K562 (cell line): ENCODE measurements around the gene SYNJ2. TPM values are rescaled to one million over a fixed set of nuclear protein-coding genes. Genes with fewer than 3 reads are reported as not detected.

Source experiments
- ATAC-seq: fragments of 200-7000 bp; cut with Tn5 transposase; 3 replicates; pipeline ENCODE4 v1.9.1; 2020; ENCODE audit warnings: moderate library complexity
- BruUV-seq: library from RNA; stranded (reverse); fragments of 400-500 nt; replicated peaks from 2 replicates; lab custom pipeline; 2021; lab: Mats Ljungman, UMichigan
- CTCF ChIA-PET: fragments of 300-600 bp; formaldehyde crosslinking; extraction: SDS; loops from one replicate; lab custom pipeline; 2021; ENCODE audit warnings: low intra/inter-chr PET ratio; lab: Yijun Ruan, JAX
- POLR2A ChIA-PET: fragments of 300-600, 350-650 bp; sonication (Branson Sonifier 250); formaldehyde crosslinking; extraction: SDS; loops from one replicate; lab custom pipeline; 2021; ENCODE audit warnings: antibody characterized with exemption, inconsistent platforms; lab: Yijun Ruan, JAX
- DNase-seq, 4 experiments: peaks; one replicate each; pipeline versions ENCODE4 v3.0.0 to v3.0.0-alpha.2; 2011 to 2018; ENCODE audit warnings: low spot score in 3 of 4, mixed read lengths in 3 of 4; ENCODE audit errors: extremely low read depth in 1 of 4
- FAIRE-seq: peaks from 2 replicates; lab custom pipeline; 2011; peaks lifted over from hg19 to GRCh38; lab: Jason Lieb, UNC
- H2AFZ ChIP-seq: 2 replicates; pipeline ENCODE4 v1.6.0; 2011; ENCODE audit warnings: low read depth, low read length, control low read depth, inconsistent platforms
- H3K27ac ChIP-seq: fragments of 200-600 bp; 3 replicates; pipeline ENCODE4 v1.8.0; 2011; ENCODE audit warnings: low read depth, mild to moderate bottlenecking, control low read depth, inconsistent platforms, low read length, moderate library complexity, mixed read lengths; ENCODE audit errors: extremely low read depth
- H3K27me3 ChIP-seq, 2 experiments: fragments of 300-600 bp in 1 of 2; 2 replicates in 1 of 2; 3 replicates in 1 of 2; pipeline versions ENCODE4 v1.6.0 to v1.8.0; 2011; ENCODE audit warnings: inconsistent platforms in 2 of 2, low read length in 2 of 2, mild to moderate bottlenecking in 1 of 2, mixed read lengths in 1 of 2, moderate library complexity in 1 of 2; ENCODE audit not compliant: control insufficient read depth in 2 of 2, insufficient read depth in 2 of 2
- H3K36me3 ChIP-seq: fragments of 300-600 bp; 3 replicates; pipeline ENCODE4 v1.8.0; 2011; ENCODE audit warnings: mild to moderate bottlenecking, low read length, inconsistent platforms; ENCODE audit not compliant: control insufficient read depth, insufficient read depth
- H3K4me1 ChIP-seq, 2 experiments: fragments of 200-600 bp in 1 of 2; replicated peaks in 1 of 2; 2 replicates in 1 of 2; 3 replicates in 1 of 2; pipeline versions ENCODE4 v1.5.1 to v1.8.0; 2011; ENCODE audit warnings: inconsistent platforms in 2 of 2, low read length in 2 of 2, mild to moderate bottlenecking in 1 of 2, mixed read lengths in 1 of 2, moderate library complexity in 1 of 2; ENCODE audit not compliant: control insufficient read depth in 2 of 2, insufficient read depth in 2 of 2
- H3K4me2 ChIP-seq: 2 replicates; pipeline ENCODE4 v1.6.1; 2011; ENCODE audit warnings: low read length, control low read depth, inconsistent platforms, mixed read lengths; ENCODE audit not compliant: insufficient read depth
- H3K4me3 ChIP-seq: fragments of 200-600 bp; sonication (generic), shearing (Covaris generic); 2 replicates; pipeline ENCODE4 v1.5.1; 2016; ENCODE audit warnings: control low read depth, inconsistent platforms
- H3K79me2 ChIP-seq: fragments of 200-600 bp; 3 replicates; pipeline ENCODE4 v1.8.0; 2011; ENCODE audit warnings: low read length, inconsistent platforms; ENCODE audit not compliant: control insufficient read depth, insufficient read depth
- H3K9ac ChIP-seq, 2 experiments: 2 replicates each; pipeline versions ENCODE4 v1.6.0 to v1.6.1; 2011; ENCODE audit warnings: low read depth in 2 of 2, low read length in 2 of 2, control low read depth in 1 of 2, inconsistent platforms in 1 of 2, mild to moderate bottlenecking in 1 of 2, mixed read lengths in 1 of 2; ENCODE audit not compliant: insufficient read depth in 1 of 2
- H3K9me1 ChIP-seq: one replicate; pipeline ENCODE4 v1.6.0; 2011; ENCODE audit warnings: inconsistent platforms, mild to moderate bottlenecking, low read length, moderate library complexity; ENCODE audit not compliant: control insufficient read depth, insufficient read depth
- H3K9me3 ChIP-seq: replicated peaks from 2 replicates; pipeline ENCODE4 v1.5.1; 2011; ENCODE audit warnings: low read depth, low read length, inconsistent platforms; ENCODE audit not compliant: control insufficient read depth, insufficient read depth
- H4K20me1 ChIP-seq: replicated peaks from 2 replicates; pipeline ENCODE4 v1.6.1; 2011; ENCODE audit warnings: low read length, inconsistent platforms, mixed read lengths; ENCODE audit not compliant: control insufficient read depth, insufficient read depth
- MNT ChIP-seq, 2 experiments: fragments of 450-650 bp; conservative IDR thresholded peaks; 2 replicates each; pipeline ENCODE4 v1.6.1; 2017; ENCODE audit warnings: mild to moderate bottlenecking in 2 of 2, moderate library complexity in 2 of 2
- SRSF3 ChIP-seq: fragments of 200-400 bp; formaldehyde crosslinking; IDR thresholded peaks from 2 replicates; pipeline ENCODE4 v1.6.1; 2016; ENCODE audit warnings: mild to moderate bottlenecking, low read length, moderate library complexity; ENCODE audit not compliant: insufficient read depth
- TAF7 ChIP-seq: fragments of 450-650 bp; IDR thresholded peaks from 2 replicates; pipeline ENCODE4 v1.6.1; 2016; ENCODE audit warnings: missing genetic modification characterization, missing compliant biosample characterization
- ZBTB17 ChIP-seq: fragments of 450-650 bp; formaldehyde crosslinking; IDR thresholded peaks from 2 replicates; pipeline ENCODE4 v1.4.0; 2020; ENCODE audit warnings: mild to moderate bottlenecking
- ZNF778 ChIP-seq: fragments of 450-650 bp; formaldehyde crosslinking; IDR thresholded peaks from 2 replicates; pipeline ENCODE4 v1.4.0; 2020; ENCODE audit warnings: mild to moderate bottlenecking, moderate library complexity
- WGBS: fragments of 100-300 bp; shearing (Covaris generic); methylation state at CpG from one replicate; pipeline ENCODE4 v1.1.6; 2016; ENCODE audit warnings: low coverage, mixed read lengths; ENCODE audit not compliant: insufficient coverage; ENCODE audit errors: missing lambda C conversion rate; 5-methylcytosine and 5-hydroxymethylcytosine counted together
- in situ Hi-C: fragments of 300-500 bp; cut with MboI; formaldehyde crosslinking; loops from 4 replicates; pipeline ENCODE4 v1.15.0; 2018; ENCODE audit warnings: inconsistent platforms, mixed read lengths
- intact Hi-C: fragments of 100-400 bp; cut with micrococcal nuclease; formaldehyde crosslinking; loops from 2 replicates; pipeline ENCODE4 v1.14.2; 2022
- polyA plus RNA-seq, 8 experiments: library from polyadenylated mRNA; depleted of rRNA in 4 of 8; stranded (reverse) in 5 of 8; unstranded in 3 of 8; fragments of >200 nt; fragmentation: Nextera tagmentation in 2 of 8; fragmentation: Illumina TruSeq in 1 of 8; extraction: Ambion mirVana in 2 of 8; extraction: Trizol in 1 of 8; gene quantifications; 2 replicates each; pipeline versions ENCODE4 v1.2.1 to v1.2.3, GENCODE V29; 2011 to 2014; ENCODE audit warnings: inconsistent platforms in 1 of 8, missing spikeins in 1 of 8
- total RNA-seq, 7 experiments: library from RNA; depleted of rRNA in 6 of 7; stranded (reverse); fragments of >200 nt in 6 of 7; fragmentation: Illumina TruSeq in 2 of 7; extraction: Trizol in 2 of 7; gene quantifications; 2 replicates each; pipeline versions ENCODE4 v1.2.1 to v1.2.3, GENCODE V29; 2011 to 2021; ENCODE audit warnings: low replicate concordance in 1 of 7

Gene SYNJ2
- total and polyA plus RNA-seq, 9 of the 15 experiments (the other 6 are each of a cell fraction or from before 2014, with no cell fraction given) = 3.0 to 27.7 (median 17.8) TPM

GRCh38 chr6:158042245-158042798 is 60.7 kb downstream of the SYNJ2 start (continued):
- TF ChIP-seq MNT (conservative IDR thresholded peaks at IDR 0.05) = peak in 1 of 2 experiments; percentile 61; a peak in 1 of 4 replicates
- no peak for TF ChIP-seq SRSF3
- peak; percentile 90 for TF ChIP-seq ZBTB17 (CRISPR knock-in tag)

- FAIRE-seq = no peak
- Histone ChIP-seq H3K79me2 (peaks cover 8% of the 10 kb centered on the region; the same call in 2 of the 3 replicates), H3K4me2 (peak overlapping the region; percentile 69; the same call in 1 of the 2 replicates), H3K36me3 (peaks cover 15% of the 10 kb centered on the region), H3K9me1 (peaks cover 6% of the 10 kb centered on the region), H3K4me3 (no peak overlapping the region)
- intact Hi-C loops = no loop called here
- POLR2A ChIA-PET = interaction anchor here (0.8 to 4.3 kb wide), 4 partner anchors 9 to 27 kb away, joined by 3 to 19 read pairs (median 4); no protein-coding TSS in a partner anchor
- in situ Hi-C loops = no loop called here
- no TSS peak for BruUV-seq
- CTCF ChIA-PET = no interaction called here
- TF ChIP-seq TAF7 (tag) = no peak
- TF ChIP-seq ZNF778 (CRISPR knock-in tag) = no peak
- TF ChIP-seq, all 486 proteins: peak for 0
- Histone ChIP-seq H3K27ac (no peak overlapping the region; the same call in 2 of the 3 replicates), H3K27me3 (no peaks in the 10 kb centered on the region), H3K9me3 (no peaks in the 10 kb centered on the region), H4K20me1 (peaks cover 2% of the 10 kb centered on the region; the same call in 1 of the 2 replicates), H2AFZ (no peak overlapping the region), H3K4me1 (peaks cover 46 to 59% of the 10 kb centered on the region in 2 experiments), H3K9ac (peak overlapping the region in 1 of 2 experiments; percentile 37; a peak in 2 of 4 replicates)
- ATAC-seq (no peak), DNase-seq (no peak)
- WGBS = 92% methylated on average over 20 of the region's 20 CpGs
Observed at GRCh38 chr6:158043008-158043407, 61.3 kb downstream of the SYNJ2 start.
